ENCODE measurements around the gene HMGN1.
A peak's percentile ranks its signal among the peaks of the same experiment; 100 is the strongest.

HMGN1 gene

GRCh38 chr21:39390212-39390765, 41.4 kb upstream of the HMGN1 start:
- H3K9ac ChIP-seq (ENCODE audit: low read depth, low read length, poor library complexity, severe bottlenecking): no peak overlapping the region
- H3K9me2 ChIP-seq (replicated peaks; ENCODE audit: low read depth, low read length): no peaks in the 10 kb centered on the region
- no peaks in the 10 kb centered on the region for H3K9me3 ChIP-seq (ENCODE audit: insufficient read depth, low read depth, low read length)
- TF ChIP-seq, protein P1, sequence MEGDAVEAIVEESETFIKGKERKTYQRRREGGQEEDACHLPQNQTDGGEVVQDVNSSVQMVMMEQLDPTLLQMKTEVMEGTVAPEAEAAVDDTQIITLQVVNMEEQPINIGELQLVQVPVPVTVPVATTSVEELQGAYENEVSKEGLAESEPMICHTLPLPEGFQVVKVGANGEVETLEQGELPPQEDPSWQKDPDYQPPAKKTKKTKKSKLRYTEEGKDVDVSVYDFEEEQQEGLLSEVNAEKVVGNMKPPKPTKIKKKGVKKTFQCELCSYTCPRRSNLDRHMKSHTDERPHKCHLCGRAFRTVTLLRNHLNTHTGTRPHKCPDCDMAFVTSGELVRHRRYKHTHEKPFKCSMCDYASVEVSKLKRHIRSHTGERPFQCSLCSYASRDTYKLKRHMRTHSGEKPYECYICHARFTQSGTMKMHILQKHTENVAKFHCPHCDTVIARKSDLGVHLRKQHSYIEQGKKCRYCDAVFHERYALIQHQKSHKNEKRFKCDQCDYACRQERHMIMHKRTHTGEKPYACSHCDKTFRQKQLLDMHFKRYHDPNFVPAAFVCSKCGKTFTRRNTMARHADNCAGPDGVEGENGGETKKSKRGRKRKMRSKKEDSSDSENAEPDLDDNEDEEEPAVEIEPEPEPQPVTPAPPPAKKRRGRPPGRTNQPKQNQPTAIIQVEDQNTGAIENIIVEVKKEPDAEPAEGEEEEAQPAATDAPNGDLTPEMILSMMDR (conservative IDR thresholded peaks at IDR 0.05; ENCODE audit: low read length): no peak
- no peak for TF ChIP-seq EZH2phosphoT487 (IDR thresholded peaks at IDR 0.05; ENCODE audit: borderline replicate concordance)
- peaks cover 32% of the 10 kb centered on the region; the same call in 1 of the 2 replicates for H3K79me2 ChIP-seq (ENCODE audit: insufficient read depth, low read length)
- peaks cover 3% of the 10 kb centered on the region; the same call in 1 of the 2 replicates for H3F3A ChIP-seq (ENCODE audit: low read depth)
- H2AFZ ChIP-seq (ENCODE audit: low read length): no peak overlapping the region
- peaks cover 29% of the 10 kb centered on the region; the same call in 1 of the 2 replicates for H3K36me3 ChIP-seq (ENCODE audit: insufficient read depth, low read length)
- H3K27me3 ChIP-seq (ENCODE audit: insufficient read depth, low read length, poor library complexity, severe bottlenecking): no peaks in the 10 kb centered on the region
- H3K4me3 ChIP-seq (ENCODE audit: low read length, poor library complexity, severe bottlenecking): no peak overlapping the region
- H3K4me1 ChIP-seq (ENCODE audit: insufficient read depth, low read length, poor library complexity, severe bottlenecking): peaks cover 20% of the 10 kb centered on the region
- no peak overlapping the region for H3K4me2 ChIP-seq (ENCODE audit: low read depth, low read length, poor library complexity, severe bottlenecking)
- no peaks in the 10 kb centered on the region for H4K20me1 ChIP-seq (ENCODE audit: insufficient read depth, low read length, poor library complexity, severe bottlenecking)

- peaks cover 19% of the 10 kb centered on the region; the same call in 1 of the 2 replicates for H3K36me3 ChIP-seq (ENCODE audit: insufficient read depth, low read length)
- peak overlapping the region; percentile 98 for H3K4me2 ChIP-seq (ENCODE audit: low read depth, low read length, poor library complexity, severe bottlenecking)
- H3K4me1 ChIP-seq (ENCODE audit: insufficient read depth, low read length, poor library complexity, severe bottlenecking): peaks cover 27% of the 10 kb centered on the region
- no peaks in the 10 kb centered on the region for H3K27me3 ChIP-seq (ENCODE audit: insufficient read depth, low read length, poor library complexity, severe bottlenecking)
- H2AFZ ChIP-seq (ENCODE audit: low read length): no peak overlapping the region
- H3K4me3 ChIP-seq (ENCODE audit: low read length, poor library complexity, severe bottlenecking): peak overlapping the region; percentile 78
- H3K9me2 ChIP-seq (replicated peaks; ENCODE audit: low read depth, low read length): no peaks in the 10 kb centered on the region
- H3K9me3 ChIP-seq (ENCODE audit: insufficient read depth, low read depth, low read length): no peaks in the 10 kb centered on the region
- H3F3A ChIP-seq (ENCODE audit: low read depth): peaks cover 3% of the 10 kb centered on the region; the same call in 1 of the 2 replicates
- H4K20me1 ChIP-seq (ENCODE audit: insufficient read depth, low read length, poor library complexity, severe bottlenecking): no peaks in the 10 kb centered on the region
- H3K9ac ChIP-seq (ENCODE audit: low read depth, low read length, poor library complexity, severe bottlenecking): peak overlapping the region; percentile 75
- peaks cover 32% of the 10 kb centered on the region; the same call in 1 of the 2 replicates for H3K79me2 ChIP-seq (ENCODE audit: insufficient read depth, low read length)
- TF ChIP-seq, protein P1 (conservative IDR thresholded peaks at IDR 0.05; ENCODE audit: low read length): no peak
- no peak for TF ChIP-seq EZH2phosphoT487 (IDR thresholded peaks at IDR 0.05; ENCODE audit: borderline replicate concordance)
These were observed 39.9 kb upstream of the HMGN1 start for GRCh38 chr21:39388811-39389155.

DNA sequence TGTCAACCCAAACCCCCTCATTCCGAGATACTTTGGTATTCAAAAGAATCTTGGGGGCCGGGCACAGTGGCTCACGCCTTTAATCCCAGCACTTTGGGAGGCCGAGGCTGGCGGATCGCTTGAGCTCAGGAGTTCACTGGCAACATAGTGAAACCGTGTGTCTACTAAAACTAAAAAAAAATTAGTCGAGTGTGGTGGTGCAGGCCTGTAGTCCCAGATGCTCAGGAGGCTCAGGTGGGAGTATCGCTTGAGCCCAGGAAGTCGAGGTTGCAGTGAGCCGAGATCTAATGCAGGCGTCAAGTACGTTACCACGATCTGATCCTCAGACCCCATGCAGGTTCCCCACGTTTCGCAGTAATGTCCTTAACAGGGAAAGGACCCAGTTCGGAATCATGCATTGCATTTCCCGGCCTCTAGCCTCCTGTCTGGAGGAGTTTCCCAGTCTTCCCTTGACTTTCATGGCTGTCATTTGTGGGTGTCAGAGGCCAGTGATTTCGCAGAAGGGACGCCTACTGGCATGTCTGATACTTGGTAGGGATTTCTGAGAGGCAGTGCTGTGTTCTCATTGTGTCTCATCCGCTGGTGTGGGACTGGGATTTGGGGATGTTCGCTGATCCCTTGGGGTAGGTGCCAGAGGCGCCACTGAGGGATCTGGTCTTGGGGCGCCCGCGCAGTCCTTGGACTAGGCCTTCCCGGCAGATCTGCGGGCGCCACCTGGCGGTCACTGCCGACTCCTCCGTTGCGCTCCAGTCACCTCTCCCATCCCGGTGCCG, 39.3 kb upstream of the HMGN1 start:
- H3K79me2 ChIP-seq (ENCODE audit: insufficient read depth, low read length): peaks cover 32% of the 10 kb centered on the region; the same call in 1 of the 2 replicates
- peaks cover 27% of the 10 kb centered on the region for H3K4me1 ChIP-seq (ENCODE audit: insufficient read depth, low read length, poor library complexity, severe bottlenecking)
- H3K9me2 ChIP-seq (replicated peaks; ENCODE audit: low read depth, low read length): no peaks in the 10 kb centered on the region
- no peaks in the 10 kb centered on the region for H3K9me3 ChIP-seq (ENCODE audit: insufficient read depth, low read depth, low read length)
- H3K4me3 ChIP-seq (ENCODE audit: low read length, poor library complexity, severe bottlenecking): peak overlapping the region; percentile 78
- H3K27me3 ChIP-seq (ENCODE audit: insufficient read depth, low read length, poor library complexity, severe bottlenecking): no peaks in the 10 kb centered on the region
- peak overlapping the region; percentile 76 for H2AFZ ChIP-seq (ENCODE audit: low read length)
- peaks cover 18% of the 10 kb centered on the region; the same call in 1 of the 2 replicates for H3K36me3 ChIP-seq (ENCODE audit: insufficient read depth, low read length)
- peak overlapping the region; percentile 75 for H3K9ac ChIP-seq (ENCODE audit: low read depth, low read length, poor library complexity, severe bottlenecking)
- H3K4me2 ChIP-seq (ENCODE audit: low read depth, low read length, poor library complexity, severe bottlenecking): peak overlapping the region; percentile 98
- TF ChIP-seq, protein P1 (conservative IDR thresholded peaks at IDR 0.05; ENCODE audit: low read length): peak; percentile 83
- no peak for TF ChIP-seq EZH2phosphoT487 (IDR thresholded peaks at IDR 0.05; ENCODE audit: borderline replicate concordance)
- H3F3A ChIP-seq (ENCODE audit: low read depth): peaks cover 3% of the 10 kb centered on the region; the same call in 1 of the 2 replicates
- H4K20me1 ChIP-seq (ENCODE audit: insufficient read depth, low read length, poor library complexity, severe bottlenecking): no peaks in the 10 kb centered on the region

Measured in Loucy (cell line).